Measurements from ENCODE around the gene KLHL29. TPM values are rescaled to one million over a fixed set of nuclear protein-coding genes. Genes with fewer than 3 reads are reported as not detected.

Gene KLHL29
- total RNA-seq, 2 donors from 2014 or later = 2.0 to 2.9 TPM

GRCh38 chr2:23533338-23533695, 148.3 kb downstream of the KLHL29 start:
- no peaks in the 10 kb centered on the region for H3K9me3 ChIP-seq
- H3K27me3 ChIP-seq = no peaks in the 10 kb centered on the region
- no peak overlapping the region for H3K4me3 ChIP-seq
- TF ChIP-seq CTCF (IDR thresholded peaks at IDR 0.05) = no peak
- intact Hi-C loops (cut with DNase I) = no loop called here
- H3K27ac ChIP-seq = no peak overlapping the region
- no peak for DNase-seq
- H3K9ac ChIP-seq (ENCODE audit: low read depth in 2 of 2, low read length in 2 of 2) = no peak overlapping the region
- H3K4me1 ChIP-seq = no peaks in the 10 kb centered on the region
- H3K36me3 ChIP-seq = no peaks in the 10 kb centered on the region

GRCh38 chr2:23534771-23535170, 149.8 kb downstream of the KLHL29 start:
- no peaks in the 10 kb centered on the region for H3K4me1 ChIP-seq
- no peak overlapping the region for H3K27ac ChIP-seq
- TF ChIP-seq CTCF (IDR thresholded peaks at IDR 0.05) = no peak
- H3K9me3 ChIP-seq = no peaks in the 10 kb centered on the region
- no peak overlapping the region for H3K4me3 ChIP-seq
- DNase-seq = no peak
- H3K36me3 ChIP-seq = no peaks in the 10 kb centered on the region
- H3K27me3 ChIP-seq = no peaks in the 10 kb centered on the region
- intact Hi-C loops (cut with DNase I) = no loop called here
- H3K9ac ChIP-seq (ENCODE audit: low read depth in 2 of 2, low read length in 2 of 2) = no peak overlapping the region

- DNase-seq = no peak
Measured at GRCh38 chr2:23536326-23536725, 151.3 kb downstream of the KLHL29 start.

GRCh38 chr2:23537991-23538390, 153.0 kb downstream of the KLHL29 start:
- TF ChIP-seq CTCF (IDR thresholded peaks at IDR 0.05) = no peak
- H3K4me3 ChIP-seq = no peak overlapping the region
- H3K4me1 ChIP-seq = no peaks in the 10 kb centered on the region
- no peaks in the 10 kb centered on the region for H3K27me3 ChIP-seq
- no peaks in the 10 kb centered on the region for H3K36me3 ChIP-seq
- intact Hi-C loops (cut with DNase I) = no loop called here
- H3K9ac ChIP-seq (ENCODE audit: low read depth in 2 of 2, low read length in 2 of 2) = no peak overlapping the region
- no peaks in the 10 kb centered on the region for H3K9me3 ChIP-seq
- DNase-seq = no peak
- no peak overlapping the region for H3K27ac ChIP-seq

More at GRCh38 chr2:23536326-23536725, 151.3 kb downstream of the KLHL29 start:
- TF ChIP-seq CTCF (IDR thresholded peaks at IDR 0.05) = no peak
- no peak overlapping the region for H3K9ac ChIP-seq (ENCODE audit: low read depth in 2 of 2, low read length in 2 of 2)
- no peaks in the 10 kb centered on the region for H3K4me1 ChIP-seq
- H3K4me3 ChIP-seq = no peak overlapping the region
- intact Hi-C loops (cut with DNase I) = no loop called here
- H3K36me3 ChIP-seq = no peaks in the 10 kb centered on the region
- H3K27ac ChIP-seq = no peak overlapping the region
- H3K27me3 ChIP-seq = no peaks in the 10 kb centered on the region
- no peaks in the 10 kb centered on the region for H3K9me3 ChIP-seq

- no peak for DNase-seq
- no peaks in the 10 kb centered on the region for H3K4me1 ChIP-seq
- no peak overlapping the region for H3K9ac ChIP-seq (ENCODE audit: low read depth in 2 of 2, low read length in 2 of 2)
- no peaks in the 10 kb centered on the region for H3K36me3 ChIP-seq
- H3K27ac ChIP-seq = no peak overlapping the region
- no peaks in the 10 kb centered on the region for H3K9me3 ChIP-seq
- H3K27me3 ChIP-seq = no peaks in the 10 kb centered on the region
- intact Hi-C loops (cut with DNase I) = no loop called here
- TF ChIP-seq CTCF (IDR thresholded peaks at IDR 0.05) = no peak
- H3K4me3 ChIP-seq = no peak overlapping the region
Measured at GRCh38 chr2:23538566-23538965, 153.6 kb downstream of the KLHL29 start.

All from colonic mucosa (tissue), 4 donors.